Cortex of kidney (tissue), 1 donor: ENCODE measurements around the gene RAP1GDS1.
"Not testable (repeated sequence)": the region's sequence is repeated elsewhere in the genome, so short reads cannot be mapped to it uniquely, and the experiment has no call there.

Source experiments
- DNase-seq: peaks from one replicate; lab custom pipeline; 2025; lab: John Stamatoyannopoulos, UW

RAP1GDS1 gene

DNA sequence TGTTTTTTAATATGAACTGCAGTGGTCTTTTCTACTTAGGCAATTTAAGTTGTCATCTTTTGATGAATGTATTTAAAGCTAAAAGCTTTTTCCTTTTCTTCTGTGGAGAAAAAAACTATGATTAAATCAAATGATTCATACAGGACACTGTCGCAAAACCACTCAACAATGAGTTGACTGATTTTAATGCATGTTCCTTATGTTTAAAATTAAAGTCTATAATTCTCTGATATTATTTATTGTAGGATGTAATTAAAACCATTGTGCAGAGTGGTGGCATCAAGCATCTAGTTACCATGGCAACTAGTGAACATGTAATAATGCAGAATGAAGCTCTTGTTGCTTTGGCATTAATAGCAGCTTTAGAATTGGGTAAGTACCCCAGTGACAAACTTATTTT is 172.5 kb downstream of the RAP1GDS1 start:
- DNase-seq: no peak

- no peak for DNase-seq
Observed at GRCh38 chr4:98434816-98435215, 173.6 kb downstream of the RAP1GDS1 start.

- no peak for DNase-seq
Observed at GRCh38 chr4:98444371-98444770, 183.2 kb downstream of the RAP1GDS1 start.

- DNase-seq: no peak
Observed at GRCh38 chr4:98446499-98447375, 185.6 kb downstream of the RAP1GDS1 start.

DNA sequence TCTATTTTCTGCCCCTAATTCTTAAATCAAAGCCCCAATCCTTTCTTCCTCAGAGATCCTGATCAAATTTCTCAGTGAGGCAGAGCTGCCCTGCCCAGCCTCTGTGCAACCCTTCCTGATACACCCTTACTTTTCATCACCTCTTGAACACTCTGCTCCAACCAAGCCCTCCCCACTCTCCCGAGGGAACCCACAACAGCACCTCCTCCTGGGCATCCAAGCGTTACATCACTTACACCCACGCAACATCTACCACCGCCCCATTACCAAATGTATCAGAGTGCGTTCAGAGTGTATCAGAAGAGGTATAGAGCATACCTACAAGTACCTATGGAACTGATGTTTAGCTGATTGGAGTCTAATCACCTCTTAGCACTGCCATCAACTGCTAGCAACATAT is 186.5 kb downstream of the RAP1GDS1 start:
- no peak for DNase-seq

- no peak for DNase-seq
Observed at GRCh38 chr4:98448908-98449307, 187.7 kb downstream of the RAP1GDS1 start.

- DNase-seq: no peak
Observed at GRCh38 chr4:98452091-98452490, 190.9 kb downstream of the RAP1GDS1 start.

- DNase-seq: not testable (repeated sequence)
Observed at GRCh38 chr4:98457422-98457821, 196.2 kb downstream of the RAP1GDS1 start.

- not testable (repeated sequence) for DNase-seq
Observed at GRCh38 chr4:98461121-98461865, 200.1 kb downstream of the RAP1GDS1 start.

- DNase-seq: no peak
Observed at GRCh38 chr4:98462487-98462886, 201.3 kb downstream of the RAP1GDS1 start.

GRCh38 chr4:98466868-98467599 is 205.8 kb downstream of the RAP1GDS1 start:
- DNase-seq: no peak

- no peak for DNase-seq
Observed at GRCh38 chr4:98467627-98468072, 206.5 kb downstream of the RAP1GDS1 start.

DNA sequence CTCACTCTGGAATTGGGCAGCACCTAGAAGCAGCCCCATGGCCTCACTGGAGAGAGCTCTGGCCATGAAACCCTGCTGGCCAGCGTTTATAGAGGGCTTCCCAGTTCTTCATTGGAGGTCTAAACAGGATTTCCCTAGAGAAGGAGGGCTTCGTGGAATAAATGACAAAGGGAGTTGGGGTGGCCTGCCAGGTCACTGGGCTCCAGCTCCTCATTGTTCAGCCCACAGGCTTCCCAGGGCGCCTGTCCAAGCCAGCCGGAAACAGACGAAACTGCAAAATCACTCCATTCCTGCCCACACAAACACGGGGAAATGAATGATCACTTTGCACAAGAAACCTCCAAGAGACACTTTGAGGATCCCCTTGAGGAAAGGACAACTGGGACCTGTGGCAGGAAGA is 207.5 kb downstream of the RAP1GDS1 start:
- DNase-seq: no peak

- no peak for DNase-seq
Observed at GRCh38 chr4:98469771-98470170, 208.6 kb downstream of the RAP1GDS1 start.

- no peak for DNase-seq
Observed at GRCh38 chr4:98470366-98470765, 209.2 kb downstream of the RAP1GDS1 start.

DNA sequence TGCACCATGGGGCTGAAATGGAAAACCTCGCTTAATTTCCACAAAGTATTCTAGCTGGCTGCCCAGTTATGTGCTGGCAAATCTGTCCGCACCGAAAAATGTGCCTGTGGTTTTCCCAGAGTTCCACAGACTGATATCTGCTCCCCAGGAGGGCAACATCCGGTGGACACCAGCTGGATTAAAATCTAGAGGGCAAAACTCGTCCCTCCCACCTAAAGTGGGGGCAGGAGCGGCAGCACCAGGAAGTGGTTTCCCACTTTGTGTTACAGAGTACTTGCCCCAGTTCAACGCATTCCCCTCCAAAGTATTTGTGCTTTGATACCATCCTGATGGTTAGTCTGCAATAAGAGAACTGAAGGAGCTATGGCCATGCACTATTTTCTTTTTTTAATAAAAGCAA is 209.6 kb downstream of the RAP1GDS1 start:
- DNase-seq: no peak

GRCh38 chr4:98473046-98473445 is 211.9 kb downstream of the RAP1GDS1 start:
- no peak for DNase-seq

- no peak for DNase-seq
Observed at GRCh38 chr4:98474408-98474844, 213.2 kb downstream of the RAP1GDS1 start.

GRCh38 chr4:98476891-98477290 is 215.7 kb downstream of the RAP1GDS1 start:
- no peak for DNase-seq

GRCh38 chr4:98479590-98479989 is 218.4 kb downstream of the RAP1GDS1 start:
- not testable (repeated sequence) for DNase-seq

DNA sequence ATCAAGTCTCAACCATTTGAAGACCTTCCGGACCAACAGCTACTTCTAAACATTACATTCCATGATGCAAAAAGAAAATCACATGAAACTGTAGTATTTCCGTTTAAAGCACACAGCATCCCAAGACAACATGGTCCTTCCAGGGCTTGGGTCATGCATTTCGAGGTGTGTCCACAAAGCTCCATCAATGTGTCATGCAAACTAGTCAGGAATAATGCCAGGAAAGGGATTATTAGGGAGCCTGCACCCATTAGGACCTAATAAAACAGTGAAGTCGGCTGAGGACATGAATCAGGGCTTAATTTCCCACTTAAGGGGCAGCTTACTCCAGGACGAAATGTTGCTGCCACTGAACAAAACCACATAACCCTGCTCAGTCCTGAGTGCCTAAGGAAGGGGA is 219.4 kb downstream of the RAP1GDS1 start:
- no peak for DNase-seq

DNA sequence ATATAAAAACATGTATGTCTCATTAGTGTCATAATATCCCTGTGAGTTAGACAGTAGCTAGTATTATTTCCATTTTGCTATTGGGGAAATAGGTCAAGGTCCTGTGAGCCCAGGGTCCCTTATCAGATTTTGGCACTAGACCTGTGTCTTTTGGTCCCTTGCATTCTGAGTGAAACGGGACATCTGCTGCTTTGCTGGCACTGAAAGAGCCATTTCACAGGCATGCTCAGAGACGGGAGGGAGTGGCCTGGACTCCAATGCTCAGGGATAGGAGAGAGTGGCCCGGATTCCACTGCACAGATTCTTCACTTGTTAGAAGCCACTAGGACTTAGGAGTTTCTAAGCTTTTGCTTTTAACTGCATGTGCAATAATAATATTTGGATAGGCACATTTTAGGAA is 220.0 kb downstream of the RAP1GDS1 start:
- DNase-seq: no peak
